ENCODE measurements around the gene PLXNA1.

DNA sequence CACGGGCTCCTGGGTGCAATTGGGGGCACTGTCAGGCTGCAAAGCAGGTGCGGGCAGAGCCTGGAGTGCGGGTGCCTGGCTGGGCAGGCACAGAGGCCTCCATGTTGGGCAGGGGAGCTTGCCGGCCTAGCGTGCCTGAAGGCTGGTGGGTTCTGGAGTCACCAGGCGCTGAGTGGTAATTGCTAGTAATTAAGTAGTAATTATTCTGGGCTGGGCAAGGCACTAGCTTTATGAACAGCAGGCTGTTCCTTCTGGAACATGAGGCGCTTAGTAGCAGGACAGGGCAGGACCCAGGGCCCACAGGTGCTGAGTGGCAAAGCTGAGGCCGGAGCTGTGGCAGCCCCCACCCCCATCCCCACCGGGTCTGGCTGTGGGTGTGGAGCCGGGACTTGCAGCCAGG lies 25.3 kb downstream of the PLXNA1 start:
- TF ChIP-seq, protein P1, sequence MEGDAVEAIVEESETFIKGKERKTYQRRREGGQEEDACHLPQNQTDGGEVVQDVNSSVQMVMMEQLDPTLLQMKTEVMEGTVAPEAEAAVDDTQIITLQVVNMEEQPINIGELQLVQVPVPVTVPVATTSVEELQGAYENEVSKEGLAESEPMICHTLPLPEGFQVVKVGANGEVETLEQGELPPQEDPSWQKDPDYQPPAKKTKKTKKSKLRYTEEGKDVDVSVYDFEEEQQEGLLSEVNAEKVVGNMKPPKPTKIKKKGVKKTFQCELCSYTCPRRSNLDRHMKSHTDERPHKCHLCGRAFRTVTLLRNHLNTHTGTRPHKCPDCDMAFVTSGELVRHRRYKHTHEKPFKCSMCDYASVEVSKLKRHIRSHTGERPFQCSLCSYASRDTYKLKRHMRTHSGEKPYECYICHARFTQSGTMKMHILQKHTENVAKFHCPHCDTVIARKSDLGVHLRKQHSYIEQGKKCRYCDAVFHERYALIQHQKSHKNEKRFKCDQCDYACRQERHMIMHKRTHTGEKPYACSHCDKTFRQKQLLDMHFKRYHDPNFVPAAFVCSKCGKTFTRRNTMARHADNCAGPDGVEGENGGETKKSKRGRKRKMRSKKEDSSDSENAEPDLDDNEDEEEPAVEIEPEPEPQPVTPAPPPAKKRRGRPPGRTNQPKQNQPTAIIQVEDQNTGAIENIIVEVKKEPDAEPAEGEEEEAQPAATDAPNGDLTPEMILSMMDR (IDR thresholded peaks at IDR 0.05; ENCODE audit: low read length), result no peak
- TF ChIP-seq EZH2 (optimal IDR thresholded peaks at IDR 0.05; ENCODE audit: low read depth, low read length) (no peak), EZH2phosphoT487 (IDR thresholded peaks at IDR 0.05; ENCODE audit: low read length) (no peak)

Measured in MM.1S (cell line).